HG03139 (cell line): Measurements from ENCODE around the gene NUP35.

Experiments used
- ATAC-seq: cut with Tn5 transposase; IDR thresholded peaks from one replicate; pipeline ENCODE4 v1.9.1; 2021; ENCODE audit not compliant: unreplicated experiment

NUP35 gene

DNA sequence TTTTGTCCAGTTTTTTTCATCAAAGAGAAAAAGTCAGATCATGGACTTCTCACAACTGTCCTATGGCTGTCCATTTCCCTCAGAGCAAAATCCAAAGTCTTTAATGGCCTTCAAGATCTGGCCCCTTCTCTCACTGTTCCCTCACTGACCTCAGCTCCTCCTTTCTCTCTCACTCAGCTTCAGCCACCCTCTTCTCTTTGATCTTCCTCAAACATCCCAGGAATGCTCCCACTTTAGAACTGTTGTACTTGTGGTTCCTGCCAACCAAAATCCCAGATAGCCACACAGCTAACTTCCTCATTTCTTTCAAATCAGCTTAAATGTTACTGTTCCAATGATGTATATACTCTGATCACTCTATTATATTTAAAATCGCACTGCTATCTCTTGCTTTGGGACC, 82.9 kb downstream of the NUP35 start:
- no peak for ATAC-seq

DNA sequence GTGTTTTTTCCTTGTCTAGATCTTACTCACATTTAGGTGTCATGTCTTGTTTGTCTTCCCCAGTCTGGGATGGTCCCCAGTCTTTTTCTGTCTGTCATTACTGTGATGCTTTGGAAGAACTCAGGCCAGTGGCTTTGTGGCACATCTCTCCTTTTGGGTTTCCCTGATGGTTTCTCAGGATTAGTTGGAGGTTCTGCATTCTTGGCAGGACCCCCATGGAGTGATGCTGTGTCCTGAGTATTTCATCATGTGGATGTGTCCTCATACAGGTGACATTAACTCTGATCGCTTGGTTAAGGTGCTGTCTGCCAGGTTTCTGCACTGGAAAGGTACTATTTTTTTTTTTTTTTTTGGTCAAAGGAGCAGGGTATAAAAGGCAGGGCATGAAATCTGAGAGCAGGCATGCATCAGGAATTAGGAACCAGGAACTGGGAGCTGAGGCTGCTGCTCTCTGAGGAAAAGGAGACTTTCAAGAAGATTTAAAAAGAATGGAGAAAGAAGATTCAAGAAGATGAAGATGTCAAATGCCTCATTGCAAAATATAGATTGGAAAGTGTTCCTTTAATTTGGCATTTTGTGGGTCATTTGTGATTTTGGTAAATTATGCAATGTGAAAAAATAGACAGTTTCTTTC, 85.3 kb downstream of the NUP35 start:
- ATAC-seq = no peak
